CD4-positive, alpha-beta T cell treated with Interleukin-4 for 1 hour (primary cell): ENCODE results near the gene RPS19.
"Not testable (repeated sequence)": the region's sequence is repeated elsewhere in the genome, so short reads cannot be mapped to it uniquely, and the experiment has no call there.

Experiments
- DNase-seq, 2 donors: peaks; one replicate each; pipeline ENCODE4 v3.0.0-alpha.2; 2020 to 2022

Gene RPS19

DNA sequence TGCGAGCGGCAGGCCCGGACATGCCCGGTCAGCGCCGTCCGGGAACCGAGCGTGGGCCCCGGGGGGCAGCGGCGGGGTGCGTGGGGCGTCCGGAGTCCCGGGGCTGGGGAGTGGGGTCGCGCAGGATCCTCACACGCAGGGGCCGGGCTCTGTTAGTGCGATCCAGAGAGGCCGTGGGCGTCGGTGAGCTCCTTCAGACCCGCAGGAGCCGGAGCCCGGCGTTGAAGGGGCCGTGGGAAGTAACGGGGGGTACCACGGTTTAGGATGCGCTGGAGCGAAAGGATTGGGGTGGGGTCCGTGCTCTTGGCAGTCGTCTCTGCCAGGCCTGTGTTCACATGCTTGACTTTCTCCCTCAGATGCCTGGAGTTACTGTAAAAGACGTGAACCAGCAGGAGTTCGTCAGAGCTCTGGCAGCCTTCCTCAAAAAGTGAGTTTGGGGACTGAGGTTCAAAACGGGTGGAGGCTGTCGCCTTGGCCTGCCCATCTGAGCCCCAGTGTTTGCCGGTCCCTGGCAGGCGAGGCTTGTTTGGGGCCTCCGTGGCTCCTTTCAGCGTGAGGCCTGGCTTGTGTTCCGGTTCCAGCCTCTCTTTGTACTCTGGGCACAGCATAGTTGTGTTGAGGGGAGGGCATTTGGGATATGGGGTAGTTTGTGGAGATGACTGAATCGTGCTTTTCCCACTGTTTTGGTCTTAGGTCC, 512 bp downstream of the RPS19 start:
- DNase-seq: no peak

DNA sequence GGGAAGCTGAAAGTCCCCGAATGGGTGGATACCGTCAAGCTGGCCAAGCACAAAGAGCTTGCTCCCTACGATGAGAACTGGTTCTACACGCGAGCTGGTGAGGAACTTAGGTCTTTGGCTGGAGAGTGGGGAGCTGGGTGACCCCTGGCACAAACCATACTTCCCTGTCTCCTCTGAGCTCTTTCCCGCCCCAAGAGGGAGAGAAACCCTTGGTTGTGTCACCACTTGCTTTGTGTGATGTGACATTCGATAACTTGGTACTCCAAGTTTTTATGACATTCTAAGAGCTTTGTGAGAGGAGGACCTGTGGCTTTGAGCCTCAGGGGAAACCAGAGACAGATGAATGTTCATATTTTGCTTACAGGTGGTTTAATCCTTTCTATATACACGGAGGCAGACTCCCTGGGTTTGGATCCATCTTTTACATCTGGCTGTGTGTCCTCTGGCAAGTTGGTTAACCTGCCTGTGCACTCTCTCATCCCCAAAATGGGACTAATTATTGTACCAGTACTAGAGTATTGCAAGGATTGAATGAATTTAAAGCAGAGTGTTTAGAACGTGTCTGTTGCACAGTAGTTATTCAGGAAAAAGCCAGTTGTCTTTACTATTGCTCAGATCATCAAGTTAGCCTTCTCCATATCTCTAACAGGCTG, 1.2 kb downstream of the RPS19 start:
- DNase-seq: no peak

DNA sequence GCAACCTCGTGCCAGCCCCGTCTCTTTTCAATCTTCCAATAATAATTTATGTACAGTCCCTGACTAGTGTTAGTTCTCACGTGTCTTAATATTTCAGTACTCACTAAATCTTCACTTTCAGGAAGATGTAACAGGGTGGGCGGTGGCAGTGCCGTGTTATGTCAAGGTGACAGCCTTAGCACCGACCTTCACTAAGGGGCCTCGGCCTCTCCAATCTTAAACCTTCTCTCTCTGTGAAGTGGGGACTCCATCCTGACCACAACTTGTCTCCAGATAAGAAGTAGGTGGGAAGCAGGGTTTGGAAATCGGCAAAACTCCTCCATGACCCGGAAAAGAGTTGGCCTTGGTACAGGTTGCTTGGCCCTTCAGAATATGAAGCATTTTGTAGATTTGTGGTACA, 1.8 kb downstream of the RPS19 start:
- DNase-seq: no peak

DNA sequence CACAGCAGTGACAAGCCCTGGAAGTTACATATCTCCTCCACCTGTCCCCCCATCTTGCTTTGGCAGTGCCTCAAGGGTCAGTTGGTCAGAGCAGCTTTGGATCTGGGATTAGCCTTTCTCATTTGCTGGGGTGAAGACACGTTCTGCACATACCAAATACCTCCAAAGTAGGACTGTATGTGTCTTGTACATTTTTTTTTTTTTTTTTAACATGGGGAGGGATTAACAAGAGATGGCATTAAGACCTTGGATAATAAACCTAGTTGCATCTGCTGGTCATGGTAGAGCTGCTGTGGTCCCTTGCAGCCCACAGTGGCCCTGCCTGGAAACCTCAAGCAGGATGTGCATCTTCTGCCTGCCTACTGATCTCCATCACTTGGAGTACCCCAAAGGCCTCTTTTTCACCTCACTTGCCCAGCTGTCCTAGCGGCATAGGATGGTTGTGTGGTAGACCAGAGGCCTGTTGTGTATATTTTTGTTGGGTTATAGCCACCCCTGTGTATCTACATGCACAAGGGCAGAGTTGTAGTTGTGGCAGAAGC, 2.5 kb downstream of the RPS19 start:
- no peak for DNase-seq

DNA sequence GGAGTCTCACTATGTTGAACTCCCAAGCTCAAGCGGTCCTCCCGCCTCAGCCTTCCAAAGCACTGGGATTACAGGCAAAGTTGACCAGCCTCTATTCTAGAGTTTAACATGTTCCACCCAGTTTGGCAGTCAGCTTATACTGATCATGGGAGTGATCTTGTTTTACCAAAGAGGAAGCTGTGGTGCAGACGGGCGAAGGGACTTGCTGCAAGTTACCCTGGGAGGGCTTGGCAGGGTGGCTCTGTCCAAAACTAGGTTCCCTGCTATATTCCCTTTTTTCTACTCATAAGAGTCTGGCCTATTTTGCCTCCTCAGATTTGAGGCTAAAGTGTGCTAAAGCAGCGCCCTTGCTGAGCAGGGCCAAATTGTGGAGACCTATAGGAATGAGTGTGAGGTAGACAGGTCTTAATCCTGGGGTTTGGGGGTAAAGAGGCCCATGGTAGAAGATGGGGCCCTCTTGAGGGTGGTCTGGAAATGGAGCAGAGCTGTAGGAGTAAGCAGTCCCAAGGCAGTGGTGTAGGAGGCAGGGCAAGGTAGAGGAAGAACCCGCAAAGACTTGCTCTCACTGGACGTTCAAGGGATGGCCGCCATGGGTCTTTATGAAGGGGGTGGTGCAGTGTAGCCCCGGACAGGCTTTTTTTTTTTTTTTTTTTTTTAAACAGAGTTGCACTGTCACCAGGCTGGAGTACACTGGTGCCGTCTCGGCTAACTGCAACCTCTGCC, 3.3 kb downstream of the RPS19 start:
- no peak for DNase-seq

DNA sequence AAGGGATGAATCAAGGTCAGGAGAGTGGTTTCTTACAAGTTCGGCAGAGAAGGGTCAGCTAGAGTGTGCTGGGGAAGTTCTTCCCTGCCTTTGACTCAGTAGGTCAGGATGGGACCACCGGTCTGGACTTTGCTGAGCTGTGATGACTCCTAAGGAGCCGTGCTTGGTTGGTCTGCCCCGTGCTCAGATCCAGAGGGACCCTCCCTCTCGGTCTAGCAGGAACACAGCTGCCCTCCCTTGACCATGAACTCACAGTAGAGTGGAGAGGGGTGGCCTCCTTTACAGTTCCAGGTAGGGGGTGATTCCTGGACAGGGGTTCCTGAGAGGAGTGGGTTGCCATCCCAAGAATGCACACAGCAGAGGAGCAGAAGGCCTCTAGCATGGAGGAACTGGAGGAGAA, 4.3 kb downstream of the RPS19 start:
- DNase-seq: no peak

DNA sequence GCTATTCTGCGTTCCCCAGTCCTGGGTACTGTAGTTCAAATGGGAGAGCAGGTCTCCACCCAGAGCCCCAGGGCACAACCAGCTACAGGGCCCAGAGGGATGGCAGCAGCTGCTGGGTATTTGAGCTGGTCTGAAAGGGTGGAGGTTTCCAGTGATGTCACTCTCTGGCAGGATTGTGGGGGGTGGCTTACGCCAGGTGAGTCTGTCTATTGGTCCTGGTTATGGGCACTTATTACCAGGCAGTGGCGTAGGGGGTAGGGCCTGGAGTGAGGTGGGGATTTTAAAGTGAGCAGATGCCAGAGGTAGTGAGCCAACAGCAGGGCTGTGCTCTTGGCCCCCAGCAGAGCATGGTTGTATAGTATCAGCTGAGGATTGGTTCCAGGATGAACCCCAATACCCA, 6.2 kb downstream of the RPS19 start:
- DNase-seq: no peak

DNA sequence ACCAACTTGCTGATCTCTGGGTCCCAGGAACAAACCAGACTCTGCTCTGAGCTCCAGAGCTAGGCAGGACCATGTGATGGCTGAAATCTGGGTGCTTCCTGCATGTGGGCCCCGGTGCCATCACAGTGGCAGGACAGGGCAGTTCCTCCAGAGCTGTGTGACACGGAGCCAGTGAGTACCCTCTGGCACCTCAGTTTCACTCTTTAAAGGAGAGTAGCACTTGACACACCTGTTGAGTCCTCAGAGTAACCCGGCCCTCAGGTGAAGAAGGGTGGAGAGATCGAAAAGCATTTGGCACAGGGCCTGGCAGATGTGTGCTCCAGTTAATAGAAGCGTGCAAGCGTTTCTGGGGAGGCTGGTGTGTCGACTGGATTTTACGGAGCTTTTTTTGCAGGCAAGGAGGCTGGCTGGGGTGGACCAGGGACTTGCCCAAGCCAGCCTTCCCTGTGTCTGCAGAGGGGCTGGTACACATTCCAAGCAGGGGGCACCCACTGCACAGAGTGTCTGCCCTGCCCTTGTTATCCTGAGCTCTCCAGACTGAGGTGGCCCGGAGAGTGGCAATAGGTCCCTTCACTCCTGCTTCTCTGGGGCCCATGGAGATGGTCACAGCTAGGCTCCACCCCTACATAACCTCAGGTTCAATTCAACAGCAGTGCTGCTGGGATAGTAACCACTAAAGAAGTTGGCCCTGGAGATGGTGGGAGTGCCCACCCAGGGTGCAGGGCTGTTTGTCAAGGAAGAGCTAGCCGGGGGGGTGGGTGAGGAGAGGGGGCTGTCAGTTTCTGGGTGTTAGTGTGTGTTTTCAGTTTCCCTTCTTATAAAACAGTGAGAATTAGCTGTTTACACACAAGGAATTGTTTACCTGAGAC, 8.3 kb downstream of the RPS19 start:
- DNase-seq: no peak

DNA sequence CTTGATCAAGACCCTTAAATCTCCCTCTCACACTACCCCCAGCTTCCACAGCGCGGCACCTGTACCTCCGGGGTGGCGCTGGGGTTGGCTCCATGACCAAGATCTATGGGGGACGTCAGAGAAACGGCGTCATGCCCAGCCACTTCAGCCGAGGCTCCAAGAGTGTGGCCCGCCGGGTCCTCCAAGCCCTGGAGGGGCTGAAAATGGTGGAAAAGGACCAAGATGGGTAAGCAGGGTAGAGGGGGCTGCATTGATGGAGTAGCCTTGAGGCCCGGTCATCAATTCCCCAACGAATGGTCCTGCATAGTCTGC, 8.9 kb downstream of the RPS19 start:
- no peak for DNase-seq

DNA sequence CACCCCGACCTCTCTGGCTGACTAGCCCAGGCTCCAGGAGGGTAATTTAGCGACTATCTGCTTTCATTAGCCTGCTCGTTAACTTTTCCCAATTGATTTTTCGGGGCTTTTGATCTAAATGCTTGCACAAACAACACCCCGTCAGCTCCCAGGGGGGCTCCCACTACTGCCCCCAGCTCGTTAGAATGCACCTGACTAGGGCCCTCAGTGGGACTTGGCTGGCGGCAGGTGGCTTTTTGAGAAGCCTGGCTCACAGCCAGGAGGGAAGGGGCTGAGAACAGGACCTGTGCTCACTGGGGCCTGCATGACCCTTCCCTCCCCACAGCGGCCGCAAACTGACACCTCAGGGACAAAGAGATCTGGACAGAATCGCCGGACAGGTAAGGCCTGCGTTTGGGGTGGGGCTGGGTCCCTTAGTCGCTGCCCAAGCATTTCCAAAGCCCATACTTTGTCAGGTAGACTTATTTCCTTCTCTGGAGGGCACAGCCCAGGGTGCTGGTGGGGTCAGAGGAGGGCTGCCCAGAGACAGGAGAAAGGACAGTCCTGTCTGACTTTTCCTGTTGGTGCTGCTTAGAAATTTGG, 9.4 kb downstream of the RPS19 start:
- no peak for DNase-seq

DNA sequence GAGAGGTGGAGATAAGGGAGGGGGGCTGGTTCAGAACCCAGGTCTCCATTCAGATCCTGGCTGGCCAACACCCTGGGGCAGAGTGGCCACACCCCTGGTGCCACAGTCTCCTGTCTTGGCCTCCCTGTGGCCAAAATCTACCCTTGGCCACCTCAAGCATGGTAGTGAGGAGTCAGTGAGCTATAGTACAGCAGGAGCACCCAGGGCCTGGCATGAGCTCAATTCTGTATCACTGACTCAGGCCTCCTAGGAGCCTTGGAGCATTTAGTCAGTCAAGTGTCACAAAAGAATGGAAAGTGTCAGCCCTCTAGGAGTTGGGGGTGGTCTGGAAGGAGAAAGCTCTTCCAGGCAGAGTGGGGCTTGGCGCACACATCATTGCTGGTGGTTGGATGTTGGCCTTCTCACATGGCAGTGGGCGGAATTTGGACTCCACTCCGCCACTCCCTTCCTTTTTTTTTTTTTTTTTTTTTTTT, 10.4 kb downstream of the RPS19 start:
- no peak for DNase-seq

DNA sequence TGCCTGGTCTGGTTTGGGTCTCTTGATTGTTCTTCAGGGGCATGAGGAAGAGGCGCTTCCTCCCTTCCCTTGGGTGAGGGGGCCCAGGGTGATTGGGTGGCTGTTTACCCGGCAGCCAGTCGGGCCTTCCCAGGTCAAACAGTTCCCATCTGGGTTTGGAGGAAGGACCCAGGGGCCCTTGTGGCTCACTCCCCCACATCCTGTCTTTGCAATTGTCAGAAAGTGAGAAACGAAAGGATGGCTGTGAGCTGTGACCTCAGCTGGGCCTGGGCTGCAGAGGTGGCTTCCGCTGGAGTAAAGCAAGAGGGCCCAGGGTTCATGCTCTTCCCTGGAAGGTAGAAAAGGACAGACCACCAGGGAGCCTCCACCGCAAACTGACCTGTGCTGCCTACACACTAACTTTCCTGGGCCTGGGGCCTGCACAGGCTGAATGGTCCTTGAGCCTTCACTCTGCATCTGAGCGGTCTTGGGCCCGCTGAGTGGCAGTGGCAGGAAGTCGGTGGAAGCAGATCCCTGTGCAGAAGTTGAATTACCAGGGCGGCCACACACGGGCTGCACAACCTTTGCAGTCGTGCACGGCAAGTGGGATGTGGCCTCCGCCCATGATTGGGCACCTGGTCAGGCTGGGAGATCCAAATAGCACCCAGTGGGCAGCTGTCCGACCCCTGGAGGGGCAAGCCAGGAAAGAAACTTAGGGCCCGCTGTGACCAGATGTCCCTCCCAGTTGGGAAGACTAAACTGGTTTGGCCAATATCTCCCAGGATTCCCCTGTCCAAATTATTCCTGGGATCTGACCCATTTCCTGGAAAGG, 11.7 kb downstream of the RPS19 start:
- peak; percentile 56 to 72 for DNase-seq

DNA sequence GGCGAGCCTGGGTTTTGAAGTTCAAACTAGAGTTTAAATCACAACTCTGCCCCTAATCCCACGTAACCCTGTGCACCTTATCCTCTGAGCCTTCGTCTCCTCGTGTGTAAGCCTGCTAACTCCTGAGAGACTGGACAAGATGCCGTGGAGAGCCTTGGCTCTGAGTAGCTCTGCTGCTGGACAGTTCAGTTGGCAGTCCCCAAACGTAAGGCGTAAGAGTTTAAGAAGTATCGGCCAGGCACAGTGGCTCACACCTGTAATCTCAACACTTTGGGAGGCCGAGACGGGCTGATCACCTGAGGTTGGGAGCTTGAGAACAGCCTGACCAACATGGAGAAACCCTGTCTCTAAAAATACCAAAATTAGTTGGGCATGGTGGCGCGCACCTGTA, 12.3 kb downstream of the RPS19 start:
- no peak for DNase-seq

DNA sequence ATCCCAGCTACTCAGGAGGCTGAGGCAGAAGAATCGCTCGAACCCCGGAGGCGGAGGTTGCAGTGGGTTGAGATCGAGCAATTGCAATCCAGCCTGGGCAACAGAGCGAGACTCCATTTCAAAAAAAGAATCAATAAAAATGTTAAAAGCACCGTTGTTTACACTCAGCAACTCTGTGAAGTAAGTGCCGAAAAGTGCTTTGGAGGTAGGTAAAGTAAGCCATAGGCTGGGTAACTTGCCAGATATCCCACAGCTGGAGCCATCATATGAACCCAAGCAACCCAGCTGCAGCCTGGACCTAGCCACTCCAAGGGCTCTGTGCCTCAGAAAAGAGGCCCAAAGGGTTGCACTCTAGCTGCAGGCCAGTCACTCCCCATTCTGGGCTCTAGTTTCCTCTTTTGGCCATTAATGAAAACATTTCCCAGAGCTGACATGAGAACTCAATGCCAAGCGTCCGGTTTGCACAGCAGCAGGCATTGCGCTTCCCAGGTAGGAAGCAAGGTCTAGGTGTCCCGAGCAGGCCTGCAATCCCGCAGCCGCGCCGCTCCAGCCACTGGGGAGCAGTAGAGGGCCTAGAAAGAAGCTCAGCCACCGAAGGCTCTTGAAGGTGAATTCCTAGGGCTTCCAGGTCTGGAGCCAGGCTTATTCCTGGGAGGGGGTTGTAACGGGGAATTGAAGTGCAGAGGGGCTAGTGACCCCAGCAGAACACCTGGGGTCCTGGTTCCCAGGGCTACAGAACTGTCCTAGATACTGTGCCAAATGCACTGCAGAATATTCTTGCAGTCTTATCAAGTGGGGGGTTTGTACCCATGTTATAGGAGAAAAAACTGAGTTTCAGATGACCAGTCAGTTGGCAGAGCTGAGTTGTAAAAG, 13.0 kb downstream of the RPS19 start:
- peak; percentile 70 to 71 for DNase-seq

DNA sequence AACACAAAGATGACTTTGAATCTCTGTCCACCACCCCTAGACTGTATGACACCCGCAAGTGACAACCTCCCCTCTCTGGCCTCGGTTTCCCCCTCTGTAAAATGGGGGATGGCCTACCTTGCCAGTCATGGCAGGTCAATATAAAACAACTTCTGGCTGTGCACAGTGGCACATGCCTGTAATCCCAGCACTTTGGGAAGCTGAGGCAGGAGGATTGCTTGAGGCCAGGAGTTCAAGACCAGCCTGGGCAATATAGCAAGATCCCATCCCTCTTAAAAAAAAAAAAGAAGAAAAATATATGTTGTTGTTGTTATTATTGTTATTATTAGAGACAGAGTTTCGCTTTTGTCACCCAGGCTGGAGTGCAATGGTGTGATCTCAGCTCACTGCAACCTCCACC, 15.9 kb downstream of the RPS19 start:
- not testable (repeated sequence) for DNase-seq

DNA sequence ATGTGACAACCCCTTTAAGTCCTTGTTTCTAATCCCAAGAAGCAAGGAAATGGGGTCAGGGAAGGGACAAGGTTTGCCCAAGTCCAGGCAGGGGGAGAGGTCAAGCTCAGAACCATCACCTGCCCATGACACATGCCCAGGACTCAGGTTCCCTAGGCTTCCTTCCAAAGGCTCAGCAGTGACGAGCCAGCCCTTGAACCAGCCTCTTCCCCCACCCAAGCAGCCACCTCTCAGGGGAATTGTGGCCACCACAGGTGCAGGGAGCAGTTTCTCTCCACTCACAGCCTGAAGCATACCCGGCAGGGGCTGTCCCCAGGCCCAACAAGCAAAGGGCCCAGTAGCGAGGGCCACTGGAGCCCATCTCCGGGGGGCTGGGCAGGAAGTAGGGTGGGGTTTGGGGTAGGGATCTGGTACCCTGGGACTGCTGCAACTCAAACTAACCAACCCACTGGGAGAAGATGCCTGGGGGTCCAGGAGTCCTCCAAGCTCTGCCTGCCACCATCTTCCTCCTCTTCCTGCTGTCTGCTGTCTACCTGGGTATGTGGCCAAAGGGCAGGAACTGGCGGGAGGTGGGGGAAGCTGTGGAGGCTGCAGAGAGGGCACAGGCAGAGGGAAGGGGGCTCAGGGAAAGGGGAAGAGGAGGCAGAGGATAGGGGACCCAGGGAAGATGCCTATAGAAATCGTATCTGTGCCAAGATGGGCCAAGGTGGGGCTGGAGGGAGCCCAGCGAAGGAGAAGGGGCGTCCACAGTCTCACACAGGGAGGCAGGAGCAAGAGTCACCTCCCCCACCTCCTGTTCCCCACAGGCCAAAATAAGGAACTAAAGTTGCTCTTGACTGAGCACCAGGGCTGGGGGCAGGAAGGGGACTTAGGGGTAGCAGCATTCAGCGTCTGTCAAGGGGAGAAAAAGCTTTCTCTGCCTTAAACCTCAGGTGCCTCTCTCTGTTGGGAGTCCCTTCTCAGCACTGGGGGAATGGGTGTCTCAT, 17.1 kb downstream of the RPS19 start, which contains the start of gene CD79A:
Gene CD79A, plus strand, starts transcription at position 433 of the 986 bp plus-strand sequence. Its CDS starts 26 bp downstream, at position 459.
- peak in 1 of 2 donors; percentile 91 for DNase-seq

DNA sequence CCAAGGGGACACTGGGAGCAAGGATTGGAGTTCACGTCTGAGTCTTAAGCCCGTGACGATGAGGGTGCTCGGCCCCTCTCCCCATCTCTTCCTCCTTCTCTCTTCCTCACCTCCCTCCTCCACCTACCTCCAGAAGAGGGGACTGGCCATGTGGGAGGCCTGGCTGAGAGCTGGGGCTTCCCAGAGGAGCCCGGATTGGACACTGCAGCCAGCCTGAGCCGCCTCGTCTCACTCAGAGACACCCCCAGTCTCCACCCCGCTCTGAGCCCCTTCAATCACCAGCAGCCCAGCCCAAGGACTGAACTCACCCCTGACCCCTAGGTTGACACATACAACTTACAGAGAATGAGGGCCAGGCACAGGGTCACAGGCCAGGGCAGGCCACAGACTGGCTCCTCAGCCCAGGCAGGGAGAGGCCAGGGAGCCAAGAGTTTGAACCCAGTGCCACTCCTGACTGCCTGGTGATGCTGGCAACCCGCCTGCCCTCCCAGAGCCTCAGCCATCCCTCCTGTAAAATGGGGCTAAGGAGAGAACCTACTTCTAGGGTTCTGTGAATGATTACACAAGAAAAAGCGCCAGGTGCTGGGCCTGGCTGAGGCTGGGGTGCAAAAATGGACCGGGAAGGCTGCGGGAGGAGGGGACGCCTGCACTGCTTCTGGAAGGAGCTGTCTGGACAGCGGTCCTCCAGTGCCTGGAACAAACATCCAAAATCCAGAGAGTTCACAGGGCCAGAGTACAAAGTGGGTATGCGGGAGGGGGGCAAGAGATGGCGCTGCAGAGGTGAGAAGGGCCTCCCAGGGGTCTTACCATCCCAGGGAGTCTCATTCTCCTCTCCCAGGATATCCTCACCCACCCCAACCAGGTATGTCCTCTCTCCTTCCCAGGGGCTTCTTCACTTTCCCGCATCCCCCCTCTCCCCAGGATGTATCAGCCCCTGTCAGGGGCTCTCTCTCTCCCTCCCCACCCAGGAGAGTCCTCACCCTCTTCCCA, 18.2 kb downstream of the RPS19 start:
- peak in 1 of 2 donors; percentile 57 for DNase-seq

DNA sequence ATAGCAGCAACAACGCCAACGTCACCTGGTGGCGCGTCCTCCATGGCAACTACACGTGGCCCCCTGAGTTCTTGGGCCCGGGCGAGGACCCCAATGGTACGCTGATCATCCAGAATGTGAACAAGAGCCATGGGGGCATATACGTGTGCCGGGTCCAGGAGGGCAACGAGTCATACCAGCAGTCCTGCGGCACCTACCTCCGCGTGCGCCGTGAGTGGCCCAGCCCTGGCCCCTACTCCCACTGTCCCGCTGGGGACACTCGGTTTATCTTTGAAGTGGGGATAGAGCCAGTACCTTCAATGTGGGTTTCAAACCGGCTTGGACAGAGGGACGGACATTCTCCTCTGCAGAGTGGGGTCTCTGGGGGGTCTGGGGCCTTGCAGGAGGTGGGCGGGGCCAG, 19.0 kb downstream of the RPS19 start:
- DNase-seq: no peak
